Esophagus squamous epithelium (tissue), 4 donors: ENCODE measurements around the gene BNC2.

Source experiments
- CTCF ChIP-seq, 6 experiments: fragments of 450-650 bp in 4 of 6; fragments of 200-600 bp in 2 of 6; sonication (generic) in 2 of 6; IDR thresholded peaks; one replicate each; pipeline ENCODE4 v1.5.1; 2016 to 2019; ENCODE audit warnings: antibody characterized with exemption in 6 of 6, mild to moderate bottlenecking in 4 of 6, moderate library complexity in 4 of 6
- POLR2A ChIP-seq, 4 donors: fragments of 450-650 bp; IDR thresholded peaks; one replicate each; pipeline ENCODE4 v1.6.1; 2017; ENCODE audit warnings: antibody characterized with exemption in 4 of 4, mild to moderate bottlenecking in 4 of 4, moderate library complexity in 3 of 4

- TF ChIP-seq CTCF (IDR thresholded peaks at IDR 0.05) (no peak), POLR2A (IDR thresholded peaks at IDR 0.05) (no peak)
Observed at GRCh38 chr9:16879416-16879815, 8.9 kb upstream of the BNC2 start.
